Measurements from ENCODE around the gene IQCK. TPM values are rescaled to one million over a fixed set of nuclear protein-coding genes. Genes with fewer than 3 reads are reported as not detected.

Gene IQCK
- total RNA-seq, 1 donor from 2014 or later: 3.2 TPM

DNA sequence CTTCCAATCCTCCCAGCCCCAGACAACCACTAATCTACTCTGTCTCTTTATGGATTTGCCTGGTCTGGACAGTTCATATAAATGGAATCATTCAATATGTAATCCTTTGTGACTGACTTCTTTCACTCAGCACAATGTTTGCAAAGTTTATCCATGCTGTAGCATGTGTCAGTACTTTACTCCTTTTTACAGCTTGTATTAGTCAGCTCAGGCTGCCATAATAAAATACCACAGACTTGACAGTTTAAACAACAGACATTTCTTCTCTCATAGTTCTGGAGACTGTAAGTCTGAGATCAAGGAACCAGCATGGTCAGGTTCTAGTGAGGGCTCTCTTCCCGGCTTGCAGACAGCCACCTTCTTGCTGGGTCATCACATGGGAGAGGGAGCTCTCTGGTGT, 125.3 kb downstream of the IQCK start:
- intact Hi-C loops (cut with micrococcal nuclease): no loop called here
- DNase-seq: no peak
- H3K4me1 Mint-ChIP-seq: no peaks in the 10 kb centered on the region
- H3K9me3 Mint-ChIP-seq: no peaks in the 10 kb centered on the region
- ChIA-PET POLR2A (no interaction called here), CTCF (no interaction called here)
- H3K27me3 Mint-ChIP-seq: no peaks in the 10 kb centered on the region
- H3K36me3 Mint-ChIP-seq (ENCODE audit: low read depth): no peaks in the 10 kb centered on the region
- TF ChIP-seq, protein P1, sequence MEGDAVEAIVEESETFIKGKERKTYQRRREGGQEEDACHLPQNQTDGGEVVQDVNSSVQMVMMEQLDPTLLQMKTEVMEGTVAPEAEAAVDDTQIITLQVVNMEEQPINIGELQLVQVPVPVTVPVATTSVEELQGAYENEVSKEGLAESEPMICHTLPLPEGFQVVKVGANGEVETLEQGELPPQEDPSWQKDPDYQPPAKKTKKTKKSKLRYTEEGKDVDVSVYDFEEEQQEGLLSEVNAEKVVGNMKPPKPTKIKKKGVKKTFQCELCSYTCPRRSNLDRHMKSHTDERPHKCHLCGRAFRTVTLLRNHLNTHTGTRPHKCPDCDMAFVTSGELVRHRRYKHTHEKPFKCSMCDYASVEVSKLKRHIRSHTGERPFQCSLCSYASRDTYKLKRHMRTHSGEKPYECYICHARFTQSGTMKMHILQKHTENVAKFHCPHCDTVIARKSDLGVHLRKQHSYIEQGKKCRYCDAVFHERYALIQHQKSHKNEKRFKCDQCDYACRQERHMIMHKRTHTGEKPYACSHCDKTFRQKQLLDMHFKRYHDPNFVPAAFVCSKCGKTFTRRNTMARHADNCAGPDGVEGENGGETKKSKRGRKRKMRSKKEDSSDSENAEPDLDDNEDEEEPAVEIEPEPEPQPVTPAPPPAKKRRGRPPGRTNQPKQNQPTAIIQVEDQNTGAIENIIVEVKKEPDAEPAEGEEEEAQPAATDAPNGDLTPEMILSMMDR (IDR thresholded peaks at IDR 0.05): no peak
- H3K27ac Mint-ChIP-seq: no peak overlapping the region
- H3K4me3 Mint-ChIP-seq: no peak overlapping the region
- no peak for ATAC-seq (ENCODE audit: low read depth)

DNA sequence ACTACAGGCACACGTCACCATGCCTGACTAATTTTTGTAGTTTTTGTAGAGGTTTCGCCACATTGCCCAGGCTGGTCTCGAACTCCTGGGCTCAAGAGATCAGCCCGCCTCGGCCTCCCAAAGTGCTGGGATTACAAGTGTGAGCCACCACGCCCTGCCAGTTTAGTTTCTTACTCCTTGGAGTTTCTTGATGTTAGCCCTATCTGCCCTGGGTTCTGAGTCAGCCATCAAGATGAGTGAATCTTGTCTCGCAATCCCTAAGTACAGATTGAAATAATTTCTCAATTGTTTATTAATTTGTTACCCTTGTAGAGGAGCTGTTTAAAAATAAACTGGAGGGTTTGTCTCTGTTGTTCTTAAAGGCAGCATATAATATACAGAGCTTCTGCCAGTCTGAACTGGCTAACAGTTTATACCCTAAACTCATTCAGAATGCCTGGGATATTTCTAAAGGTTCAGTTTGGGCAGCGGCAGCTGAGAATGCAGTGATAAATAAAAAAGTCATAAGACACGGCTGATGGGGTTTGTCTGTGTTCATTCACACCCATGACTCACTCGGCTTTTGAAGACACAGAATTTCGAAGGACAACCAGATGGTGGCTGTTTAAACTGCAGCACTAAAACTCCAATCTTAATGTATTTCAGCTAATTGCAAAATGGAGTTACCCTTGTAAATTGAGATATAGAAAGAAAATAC, 127.0 kb downstream of the IQCK start:
- TF ChIP-seq, protein P1 (IDR thresholded peaks at IDR 0.05): no peak
- ChIA-PET POLR2A (no interaction called here), CTCF (no interaction called here)
- no peaks in the 10 kb centered on the region for H3K4me1 Mint-ChIP-seq
- no peaks in the 10 kb centered on the region for H3K27me3 Mint-ChIP-seq
- H3K27ac Mint-ChIP-seq: no peak overlapping the region
- intact Hi-C loops (cut with micrococcal nuclease): no loop called here
- no peaks in the 10 kb centered on the region for H3K36me3 Mint-ChIP-seq (ENCODE audit: low read depth)
- no peaks in the 10 kb centered on the region for H3K9me3 Mint-ChIP-seq
- DNase-seq (no peak), ATAC-seq (ENCODE audit: low read depth) (no peak)
- H3K4me3 Mint-ChIP-seq: no peak overlapping the region

DNA sequence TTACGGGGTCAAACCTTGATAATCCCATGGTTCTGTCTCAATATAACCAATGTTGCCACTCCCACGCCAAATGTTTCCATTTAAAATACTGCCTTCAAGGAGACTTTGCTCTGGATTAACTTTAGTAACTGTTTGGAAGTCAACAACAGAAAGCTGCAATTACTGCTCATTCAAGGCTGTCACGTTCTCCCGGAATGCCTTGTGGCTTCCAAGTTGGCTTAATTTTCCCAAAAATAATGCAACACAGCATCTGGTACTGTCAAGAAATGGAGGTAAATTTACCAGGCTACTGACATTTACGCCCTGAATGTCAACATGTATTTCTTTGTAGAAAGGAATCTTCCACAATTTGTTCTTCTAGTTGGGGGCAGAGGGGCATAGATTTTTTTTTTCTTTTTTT, 128.4 kb downstream of the IQCK start:
- H3K4me3 Mint-ChIP-seq: no peak overlapping the region
- H3K4me1 Mint-ChIP-seq: no peaks in the 10 kb centered on the region
- ChIA-PET CTCF (no interaction called here), POLR2A (no interaction called here)
- TF ChIP-seq, protein P1 (IDR thresholded peaks at IDR 0.05): no peak
- no peak for DNase-seq
- no peak for ATAC-seq (ENCODE audit: low read depth)
- H3K27me3 Mint-ChIP-seq: no peaks in the 10 kb centered on the region
- H3K36me3 Mint-ChIP-seq (ENCODE audit: low read depth): no peaks in the 10 kb centered on the region
- H3K27ac Mint-ChIP-seq: no peak overlapping the region
- intact Hi-C loops (cut with micrococcal nuclease): no loop called here
- H3K9me3 Mint-ChIP-seq: no peaks in the 10 kb centered on the region

DNA sequence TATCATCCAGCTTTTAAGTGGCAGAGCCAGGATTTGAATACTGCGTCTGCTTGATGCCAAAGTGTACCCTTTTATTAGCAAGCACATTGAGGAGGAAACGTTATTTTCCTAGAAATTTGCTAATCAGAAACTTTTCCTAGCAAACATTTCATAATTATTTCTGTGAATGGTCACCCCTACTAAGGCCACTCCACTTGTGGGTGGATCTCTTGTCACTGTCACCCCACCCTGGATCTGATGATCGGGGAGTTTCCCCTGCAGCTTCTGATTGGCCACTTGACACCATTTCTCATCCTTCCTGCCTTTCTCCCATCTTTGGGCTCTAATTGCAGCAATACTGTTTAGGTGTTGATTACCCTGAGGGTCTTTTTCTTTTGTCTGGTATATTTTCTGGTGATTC, 130.7 kb downstream of the IQCK start:
- DNase-seq: no peak
- TF ChIP-seq, protein P1 (IDR thresholded peaks at IDR 0.05): no peak
- H3K27ac Mint-ChIP-seq: no peak overlapping the region
- ChIA-PET CTCF (no interaction called here), POLR2A (no interaction called here)
- ATAC-seq (ENCODE audit: low read depth): no peak
- intact Hi-C loops (cut with micrococcal nuclease): no loop called here
- no peaks in the 10 kb centered on the region for H3K4me1 Mint-ChIP-seq
- no peak overlapping the region for H3K4me3 Mint-ChIP-seq
- no peaks in the 10 kb centered on the region for H3K27me3 Mint-ChIP-seq
- no peaks in the 10 kb centered on the region for H3K36me3 Mint-ChIP-seq (ENCODE audit: low read depth)
- no peaks in the 10 kb centered on the region for H3K9me3 Mint-ChIP-seq

DNA sequence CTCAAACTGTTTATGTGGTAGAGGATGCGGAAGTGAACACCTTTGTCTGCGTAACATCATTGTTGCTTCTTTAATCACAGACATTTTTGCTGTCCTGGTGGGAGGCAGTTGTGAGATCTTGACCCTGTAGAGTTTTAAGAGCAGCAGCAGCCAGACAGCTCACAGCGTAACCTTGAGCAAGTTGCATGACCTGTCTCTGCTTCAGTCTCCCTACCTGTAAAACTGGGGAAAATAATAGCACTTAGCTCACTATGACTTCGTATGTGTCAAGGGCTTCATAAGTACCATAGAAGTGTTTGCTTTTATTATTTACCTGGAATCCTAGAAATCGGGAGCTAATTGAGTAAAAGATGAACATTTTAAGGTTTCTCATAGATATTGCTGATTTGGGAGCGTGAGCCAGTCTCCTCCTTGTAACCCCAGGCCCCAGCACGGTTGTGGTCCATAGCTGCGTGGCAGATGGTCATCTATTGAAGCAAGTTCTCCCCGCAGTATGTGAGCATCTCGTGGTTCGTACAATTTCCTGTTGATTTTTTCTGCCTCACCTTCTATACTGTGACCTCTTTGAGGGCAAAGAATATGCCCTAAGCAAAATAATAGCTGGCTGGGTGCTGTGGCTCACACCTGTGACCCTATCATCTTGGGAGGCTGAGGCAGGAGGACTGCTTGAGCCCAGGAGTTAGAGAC, 132.2 kb downstream of the IQCK start:
- CTCF ChIA-PET: no interaction called here
- DNase-seq: no peak
- Mint-ChIP-seq H3K27me3 (no peaks in the 10 kb centered on the region), H3K36me3 (ENCODE audit: low read depth) (no peaks in the 10 kb centered on the region), H3K27ac (no peak overlapping the region), H3K9me3 (no peaks in the 10 kb centered on the region), H3K4me1 (no peaks in the 10 kb centered on the region), H3K4me3 (no peak overlapping the region)
- TF ChIP-seq, protein P1 (IDR thresholded peaks at IDR 0.05): no peak
- intact Hi-C loops (cut with micrococcal nuclease): no loop called here
- POLR2A ChIA-PET: no interaction called here
- no peak for ATAC-seq (ENCODE audit: low read depth)
